Amygdala (tissue), 56 donors: ENCODE measurements around the gene IFT88.

Experiments
- DNase-seq, 56 donors: peaks; one replicate each; lab custom pipeline; 2025; lab: John Stamatoyannopoulos, UW

Gene IFT88

GRCh38 chr13:20684041-20684440 lies 117.1 kb downstream of the IFT88 start:
- no peak for DNase-seq

GRCh38 chr13:20684546-20684945 lies 117.6 kb downstream of the IFT88 start:
- DNase-seq, result no peak

DNA sequence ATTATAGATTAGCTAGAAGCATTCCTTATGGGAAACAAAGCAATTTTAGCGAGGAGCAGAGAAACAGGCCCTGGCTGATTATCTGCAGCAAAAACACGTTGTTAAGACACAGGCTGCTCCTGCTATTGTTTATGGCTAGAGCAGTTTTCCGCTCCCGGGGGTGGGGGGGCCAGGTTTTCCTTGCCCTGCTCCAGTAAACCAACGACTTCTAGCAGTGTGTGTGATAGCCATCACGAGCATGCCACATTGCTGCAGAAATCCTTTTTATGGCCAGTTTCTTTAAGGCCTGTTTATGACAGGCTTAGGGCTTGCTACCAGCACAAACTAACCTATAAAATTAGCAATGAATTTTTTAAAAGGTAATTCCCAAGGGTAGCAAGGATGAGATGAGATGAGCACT lies 118.1 kb downstream of the IFT88 start:
- DNase-seq, result no peak

DNA sequence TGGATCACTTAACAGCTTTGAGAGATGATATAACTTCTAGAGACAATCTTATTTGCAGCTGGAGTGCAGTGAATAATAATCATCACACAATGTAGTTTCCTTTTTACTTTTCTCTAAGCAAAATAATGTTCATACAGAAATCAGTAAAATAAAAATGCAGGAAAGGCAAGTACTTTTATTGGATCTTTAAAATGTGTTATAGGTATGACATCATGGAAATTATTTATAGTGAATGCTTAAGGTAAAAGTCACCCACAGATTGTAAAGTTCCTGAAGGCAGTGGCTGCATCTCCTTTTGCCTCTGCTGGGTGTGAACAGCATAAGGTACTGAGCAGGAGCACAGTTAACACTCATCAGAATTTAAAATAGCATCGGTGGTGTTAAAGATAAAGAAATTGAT lies 119.2 kb downstream of the IFT88 start:
- DNase-seq, result no peak

DNA sequence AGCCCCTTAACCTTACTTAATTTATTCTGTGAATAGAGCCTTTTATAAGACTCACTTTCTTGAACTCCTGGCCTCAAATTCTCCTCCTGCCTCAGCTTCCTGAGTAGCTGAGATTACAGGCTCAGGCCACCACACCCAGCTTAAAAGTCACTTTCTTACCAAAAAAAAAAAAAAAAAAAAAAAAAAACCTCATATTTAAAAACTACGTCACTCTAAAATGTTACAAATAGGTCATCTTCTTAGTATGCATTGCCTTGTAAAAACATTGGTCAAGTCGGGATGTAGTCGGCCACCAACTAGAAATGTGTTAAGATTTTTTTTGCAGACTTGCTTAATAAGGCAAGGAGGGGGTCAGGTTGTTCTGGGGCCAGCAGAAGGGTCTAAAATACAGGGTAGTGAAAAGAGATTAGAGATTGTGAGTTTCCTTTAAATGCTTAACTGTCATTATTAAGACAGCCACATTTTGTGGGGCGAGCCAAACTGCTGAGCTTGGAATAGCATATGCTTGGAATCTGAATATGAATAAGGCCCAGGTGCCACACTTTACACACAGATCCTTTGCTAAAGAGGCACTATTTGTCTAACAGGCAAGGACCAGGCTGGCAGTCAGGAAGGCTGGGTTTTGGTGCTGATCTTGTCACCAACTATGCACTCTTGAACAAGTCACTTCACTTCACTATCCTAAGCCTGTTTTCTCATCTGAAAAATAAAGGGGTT lies 120.1 kb downstream of the IFT88 start:
- DNase-seq, result no peak

- no peak for DNase-seq
Measured at GRCh38 chr13:20689291-20689690, 122.3 kb downstream of the IFT88 start.

DNA sequence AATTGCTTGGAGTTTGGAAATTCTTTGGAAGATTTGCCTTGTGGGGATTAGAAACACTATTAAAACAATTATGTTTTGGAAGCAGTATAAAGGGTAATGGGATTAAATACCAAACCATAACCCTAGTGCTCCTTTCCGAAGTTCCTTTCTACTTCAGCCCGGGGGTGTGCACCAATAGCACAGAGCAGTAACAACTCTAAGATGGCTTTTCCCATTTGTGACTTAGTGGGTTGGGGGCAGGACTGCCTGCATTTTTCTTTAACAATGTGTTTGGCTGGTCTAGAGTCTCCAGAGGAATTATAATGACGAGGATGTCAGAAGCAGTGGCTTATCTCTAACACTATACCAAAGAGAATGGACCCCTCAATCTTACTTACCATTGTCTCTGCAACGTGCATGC lies 124.7 kb downstream of the IFT88 start:
- no peak for DNase-seq

GRCh38 chr13:20696073-20696472 lies 129.1 kb downstream of the IFT88 start:
- no peak for DNase-seq

- no peak for DNase-seq
Measured at GRCh38 chr13:20699715-20700114, 132.8 kb downstream of the IFT88 start.

DNA sequence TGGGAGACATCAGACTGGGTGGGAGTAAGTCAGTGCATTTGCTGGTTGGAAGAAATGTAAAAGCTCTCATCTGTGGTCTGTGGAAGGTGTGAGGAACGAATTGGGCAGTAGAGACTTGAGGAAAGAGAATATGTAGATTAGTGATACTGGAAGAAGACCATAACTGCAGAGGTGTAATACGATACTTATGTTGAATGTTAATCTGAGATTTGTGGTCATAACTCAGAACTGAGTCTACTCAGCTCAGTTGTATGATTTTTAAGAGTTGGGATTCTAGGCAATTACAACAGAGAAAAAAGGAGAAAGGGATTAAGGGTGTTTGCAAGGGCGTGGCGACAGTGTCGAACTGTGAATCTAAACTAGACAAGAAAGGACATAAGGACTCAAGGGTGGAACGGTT lies 133.3 kb downstream of the IFT88 start:
- DNase-seq, result no peak

DNA sequence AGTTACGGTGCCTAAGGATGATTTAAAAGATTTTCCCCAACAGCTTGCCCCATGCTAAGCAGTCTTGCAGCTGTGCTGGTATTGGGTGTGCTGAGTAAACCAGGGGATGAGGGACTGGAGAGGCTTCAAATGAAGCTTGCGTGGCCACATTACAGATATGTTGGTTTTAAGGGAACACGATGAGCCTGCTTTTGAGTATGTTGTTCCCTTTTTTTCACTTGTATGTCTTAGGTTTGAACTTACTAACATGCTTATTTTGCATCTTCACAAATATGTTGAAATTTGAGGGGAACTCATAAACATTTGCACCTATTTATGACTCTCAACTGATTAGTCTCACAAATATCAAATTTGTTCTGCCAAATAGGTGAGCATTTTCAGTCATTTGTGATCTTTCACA lies 134.5 kb downstream of the IFT88 start:
- DNase-seq, result no peak

- DNase-seq, result no peak
Measured at GRCh38 chr13:20702530-20702914, 135.6 kb downstream of the IFT88 start.

DNA sequence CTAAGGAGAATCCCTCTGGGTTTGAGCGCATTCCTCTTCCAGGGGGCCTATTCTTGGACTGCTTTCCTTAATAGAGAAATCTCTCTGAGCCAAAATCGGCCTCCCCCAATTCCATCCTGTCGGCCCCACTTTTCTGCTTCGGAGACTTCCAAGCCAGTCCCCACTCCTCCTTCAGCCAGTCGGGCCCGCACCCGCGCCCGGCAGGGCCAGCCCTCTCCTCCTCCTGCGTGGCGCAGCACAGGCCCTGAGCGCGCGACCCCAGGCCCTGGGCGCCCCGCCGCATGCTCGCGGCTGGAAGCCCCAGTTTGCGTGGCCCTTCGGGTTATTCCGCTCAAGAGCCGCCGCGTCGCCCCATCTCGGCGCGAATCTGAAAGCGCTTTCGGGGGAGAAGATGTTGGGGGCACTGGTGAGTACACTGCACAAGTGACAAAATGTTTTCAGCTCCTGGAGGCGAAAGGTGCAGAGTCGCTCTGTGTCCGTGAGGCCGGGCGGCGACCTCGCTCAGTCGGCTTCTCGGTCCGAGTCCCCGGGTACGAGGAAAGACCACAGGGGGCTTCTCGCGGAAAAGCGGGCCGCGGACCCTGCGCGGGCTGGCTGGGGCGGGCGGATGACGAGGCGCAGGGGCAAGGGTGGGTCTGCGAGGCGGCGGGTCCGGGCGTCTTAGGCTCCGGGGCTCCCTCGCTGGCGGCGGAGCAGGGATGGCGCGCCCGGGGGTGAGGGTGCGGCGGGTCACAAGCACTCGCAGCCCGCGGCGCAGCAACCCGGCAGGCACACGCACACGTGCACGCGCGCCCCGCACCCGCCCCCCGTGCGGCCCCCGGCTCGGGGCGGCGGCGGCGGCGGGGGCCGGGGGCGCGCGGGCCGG lies 136.2 kb downstream of the IFT88 start, which contains the start of gene IL17D:
IL17D (plus strand) TSS at position 785 of the 865 bp plus-strand sequence. CDS start 303 bp downstream, outside the sequence.
- peak in 19 of 56 donors; percentile 19 to 69 (median 48) for DNase-seq

DNA sequence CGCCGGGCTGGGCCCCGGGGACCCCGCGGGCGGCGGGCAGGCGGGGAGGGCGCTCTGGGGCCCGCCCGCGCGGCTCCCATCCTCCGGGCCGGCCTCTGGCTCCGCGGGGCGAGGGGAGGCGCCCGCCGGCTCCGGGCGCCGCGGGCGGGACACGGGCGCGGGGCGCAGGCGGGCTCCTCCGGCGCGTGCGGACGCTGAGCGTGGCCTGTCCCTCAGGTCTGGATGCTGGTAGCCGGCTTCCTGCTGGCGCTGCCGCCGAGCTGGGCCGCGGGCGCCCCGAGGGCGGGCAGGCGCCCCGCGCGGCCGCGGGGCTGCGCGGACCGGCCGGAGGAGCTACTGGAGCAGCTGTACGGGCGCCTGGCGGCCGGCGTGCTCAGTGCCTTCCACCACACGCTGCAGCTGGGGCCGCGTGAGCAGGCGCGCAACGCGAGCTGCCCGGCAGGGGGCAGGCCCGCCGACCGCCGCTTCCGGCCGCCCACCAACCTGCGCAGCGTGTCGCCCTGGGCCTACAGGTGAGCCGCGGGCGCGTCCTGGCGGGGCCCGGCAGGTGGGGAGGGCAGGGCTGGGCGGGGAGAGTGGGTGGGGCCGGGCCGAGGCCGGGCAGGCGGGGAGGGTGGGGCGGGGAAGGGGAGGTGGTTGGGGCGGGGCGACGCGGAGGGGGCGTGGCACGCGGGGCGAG lies 137.0 kb downstream of the IFT88 start:
- DNase-seq, result peak in 44 of 56 donors; percentile 12 to 79 (median 52)

DNA sequence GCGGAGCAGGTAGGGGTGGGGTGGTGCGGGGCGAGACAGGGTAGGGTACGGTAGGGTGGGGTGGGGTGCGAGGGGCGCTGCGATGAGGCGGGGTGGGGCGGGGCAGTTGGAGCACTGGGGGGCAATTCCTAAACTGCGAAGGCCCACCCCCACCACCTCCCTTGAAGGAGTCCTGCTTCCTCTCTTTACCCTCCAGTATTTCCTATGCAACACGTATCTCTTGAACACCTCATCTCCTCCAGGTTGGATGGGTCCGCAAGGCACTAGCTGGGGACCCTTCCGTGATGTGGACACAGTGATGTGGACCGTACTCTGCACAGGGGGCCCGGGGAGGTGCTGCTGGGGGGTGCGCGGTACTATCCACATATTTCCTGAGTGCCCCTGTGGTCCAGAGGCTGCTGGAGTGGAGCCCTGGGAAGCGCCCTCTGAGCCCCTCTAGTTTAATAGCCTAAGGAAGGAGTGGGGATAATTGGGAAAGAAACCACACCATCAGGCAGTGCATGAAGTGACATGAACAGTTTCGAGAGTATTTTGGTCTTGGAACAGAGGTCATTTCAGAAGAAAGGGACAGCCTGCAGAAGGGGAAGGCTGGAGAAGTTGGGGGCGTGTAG lies 137.6 kb downstream of the IFT88 start:
- no peak for DNase-seq

DNA sequence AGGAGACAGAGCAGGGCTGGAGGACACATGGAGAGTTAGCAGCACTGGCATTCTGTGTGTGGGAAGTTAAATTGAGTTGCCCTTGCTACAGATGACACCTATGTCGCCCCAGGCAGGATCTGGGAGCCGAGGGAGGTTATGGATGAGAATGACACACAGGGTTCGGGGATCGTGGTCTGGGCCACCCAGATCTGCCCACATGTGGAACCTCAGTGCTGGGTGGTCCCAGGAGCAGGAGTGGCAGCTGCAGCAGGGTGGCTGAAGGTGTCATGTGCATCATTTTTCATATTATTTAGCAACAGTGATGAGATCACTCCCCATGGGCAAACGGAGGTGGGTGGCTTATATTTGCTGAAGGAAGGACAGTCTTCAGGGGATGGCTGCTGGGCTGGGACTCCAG lies 139.7 kb downstream of the IFT88 start:
- DNase-seq, result no peak

DNA sequence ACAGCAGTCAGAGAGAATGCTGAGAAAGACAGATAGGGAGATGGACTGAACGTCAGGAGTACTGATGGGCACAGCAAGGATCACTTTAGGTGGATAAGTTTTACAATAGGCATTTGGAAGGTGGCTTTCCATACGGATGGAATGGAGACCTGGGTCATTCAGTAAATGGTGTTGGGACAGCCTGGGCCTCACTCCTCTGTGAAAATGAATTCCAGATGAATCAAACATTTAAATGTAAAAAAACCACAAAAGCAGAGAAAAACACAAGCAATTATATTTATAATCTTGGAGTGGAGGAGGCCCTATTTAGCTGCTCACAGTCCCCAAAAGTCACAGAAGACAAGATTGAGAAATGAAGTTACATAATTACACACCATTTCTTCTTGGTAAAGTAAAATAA lies 141.3 kb downstream of the IFT88 start:
- no peak for DNase-seq

GRCh38 chr13:20709369-20709768 lies 142.4 kb downstream of the IFT88 start:
- no peak for DNase-seq

DNA sequence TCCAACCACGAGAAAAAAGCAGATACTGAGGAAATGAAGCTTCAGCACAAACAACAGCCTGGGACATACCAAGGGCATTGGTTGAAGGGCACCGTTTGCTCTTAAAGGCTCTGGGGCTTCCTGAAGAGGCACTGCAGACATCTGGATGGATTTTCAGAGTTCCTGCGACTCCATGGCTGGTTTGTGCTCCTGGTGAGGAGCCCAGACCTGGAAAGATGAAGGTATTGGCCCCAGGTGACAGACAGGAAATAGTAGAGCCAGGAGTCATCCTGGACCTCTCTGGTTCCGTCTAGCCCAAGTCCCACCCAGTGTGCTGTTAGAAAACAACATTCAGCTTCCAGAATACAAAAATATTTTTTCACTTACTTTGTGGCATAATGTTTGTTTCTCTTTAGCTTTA lies 142.8 kb downstream of the IFT88 start:
- no peak for DNase-seq

DNA sequence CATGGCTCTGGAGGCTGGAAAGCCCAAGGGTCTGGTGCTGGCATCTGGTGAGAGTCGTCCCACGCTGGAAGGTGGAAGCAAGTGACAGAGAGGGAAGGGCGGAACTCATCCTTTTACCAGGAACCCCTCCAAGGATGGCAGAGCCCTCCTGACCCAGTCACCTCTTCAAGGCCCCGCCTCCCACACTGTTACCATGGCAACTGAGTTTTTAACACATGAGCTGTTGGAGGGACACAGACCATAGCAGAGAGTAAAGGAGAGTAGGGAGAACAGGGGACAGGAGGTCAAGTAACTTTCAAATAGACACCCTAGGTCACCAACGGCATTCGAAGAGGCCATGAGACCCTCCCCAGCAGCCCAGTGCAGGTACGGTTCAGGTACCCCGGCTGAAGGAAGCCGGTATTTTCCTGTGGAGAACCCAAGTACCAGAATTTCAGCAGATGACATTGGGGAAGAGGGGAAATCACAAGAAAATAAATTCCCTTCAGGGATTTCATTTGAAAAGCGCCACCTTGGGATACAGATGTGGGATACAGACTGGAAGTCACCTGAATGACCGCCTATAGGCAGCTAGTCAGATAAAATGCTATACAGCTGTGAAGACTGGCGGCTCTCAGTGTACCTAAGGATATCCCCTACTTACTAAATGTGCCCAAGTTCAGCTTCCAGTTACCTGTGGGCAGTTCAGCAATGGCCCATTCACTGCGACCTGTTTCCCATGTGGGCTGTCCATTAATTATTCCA lies 144.5 kb downstream of the IFT88 start:
- DNase-seq, result no peak
